Measurements from ENCODE around the gene CREBBP. TPM values are rescaled to one million over a fixed set of nuclear protein-coding genes. Genes with fewer than 3 reads are reported as not detected.

CREBBP gene
- total RNA-seq, 1 experiment from 2014 or later = 23.3 TPM

DNA sequence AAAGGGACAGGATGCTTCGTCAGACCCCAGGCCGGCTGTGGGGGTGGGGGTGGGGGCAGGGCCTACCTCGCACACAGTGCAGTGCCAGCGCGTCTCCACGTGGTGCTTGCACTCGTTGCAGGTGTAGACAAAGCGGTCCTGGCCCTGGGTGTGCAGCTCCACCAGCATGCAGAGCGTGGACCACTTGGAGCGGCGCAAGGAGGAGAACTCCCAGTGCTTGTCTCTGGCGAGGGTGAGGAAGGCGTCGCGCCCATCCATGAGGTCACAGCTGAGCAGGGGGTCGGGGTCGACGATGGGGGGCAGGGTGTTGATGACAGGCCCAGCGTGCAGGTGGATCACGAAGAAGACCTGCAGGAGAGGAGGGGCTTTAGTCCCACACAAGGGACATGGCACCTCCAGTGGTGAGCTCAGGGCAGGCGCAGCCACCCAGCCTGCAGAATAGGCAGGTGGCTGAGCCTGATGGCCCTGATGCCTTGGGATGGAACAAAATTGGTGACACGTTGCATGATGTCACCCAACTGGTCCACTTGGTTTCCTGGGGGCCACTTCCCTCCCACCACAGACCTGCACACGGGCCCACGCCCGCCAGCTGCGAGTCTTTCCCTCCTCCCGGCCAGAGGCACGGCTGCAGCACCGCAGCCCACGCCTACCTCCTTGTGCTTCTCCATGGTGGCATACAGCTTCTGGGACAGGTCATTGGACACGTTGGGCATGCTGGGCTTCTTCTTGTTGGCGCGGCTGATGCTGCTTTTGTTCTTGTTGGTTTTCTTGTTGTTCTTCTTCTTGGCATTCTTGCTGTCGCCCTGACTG, 149.2 kb downstream of the CREBBP start:
- peaks cover 52% of the 10 kb centered on the region for H3K36me3 ChIP-seq
- no peaks in the 10 kb centered on the region for H3K9me3 ChIP-seq (replicated peaks)
- no peaks in the 10 kb centered on the region for H3K27me3 ChIP-seq
- H3K4me1 ChIP-seq = no peaks in the 10 kb centered on the region
- no peak overlapping the region for H3K4me3 ChIP-seq
- DNase-seq = no peak
- H3K27ac ChIP-seq = no peak overlapping the region

DNA sequence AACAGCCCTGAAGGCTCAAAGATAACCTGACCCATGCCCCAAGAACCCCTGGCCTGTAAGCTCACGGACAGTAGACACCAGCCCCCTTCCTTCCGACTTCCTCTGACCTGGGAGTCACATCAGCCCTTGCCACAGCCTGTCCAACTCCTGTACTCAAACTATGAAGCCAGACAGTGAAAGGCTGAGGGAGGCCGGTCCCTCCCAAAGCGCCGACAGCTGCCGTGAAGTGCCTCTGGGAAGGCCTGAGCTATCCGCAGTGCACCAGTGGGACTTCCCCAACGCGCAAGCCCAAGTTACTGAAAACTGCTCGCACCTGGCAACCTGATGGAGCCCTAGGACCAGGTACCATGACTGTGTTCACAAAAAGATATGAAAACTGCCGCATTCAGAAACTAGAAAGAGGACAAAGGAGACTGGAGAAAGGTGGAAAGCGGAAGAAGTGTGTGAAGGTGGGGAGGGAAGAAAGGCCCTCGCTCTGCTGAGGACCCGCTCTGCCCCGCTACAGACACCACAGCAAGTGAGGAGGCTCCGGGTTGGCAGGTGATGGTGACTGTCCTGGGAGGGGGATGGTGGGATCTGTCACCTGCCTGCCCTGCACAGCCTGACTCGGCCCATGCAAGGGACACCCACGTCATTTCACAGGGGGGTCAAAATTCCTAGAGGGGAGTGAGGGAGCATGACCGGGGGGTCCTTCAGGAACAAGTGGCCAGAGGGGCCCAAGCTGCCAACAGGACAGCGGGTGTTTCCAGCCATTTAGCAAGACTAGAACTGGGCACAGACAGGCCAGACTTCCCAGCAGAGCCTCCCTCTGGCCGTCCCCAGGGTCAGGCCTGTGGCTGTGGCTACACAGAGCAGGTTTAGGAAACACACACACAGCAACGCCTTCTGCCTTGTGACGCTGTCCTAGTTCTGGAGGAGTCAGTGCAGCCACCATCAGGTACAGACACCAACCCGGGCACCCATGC, 150.1 kb downstream of the CREBBP start:
- Histone ChIP-seq H3K4me3 (no peak overlapping the region), H3K9me3 (replicated peaks) (no peaks in the 10 kb centered on the region), H3K27me3 (no peaks in the 10 kb centered on the region), H3K27ac (no peak overlapping the region), H3K36me3 (peaks cover 43% of the 10 kb centered on the region), H3K4me1 (no peaks in the 10 kb centered on the region)
- no peak for DNase-seq

DNA sequence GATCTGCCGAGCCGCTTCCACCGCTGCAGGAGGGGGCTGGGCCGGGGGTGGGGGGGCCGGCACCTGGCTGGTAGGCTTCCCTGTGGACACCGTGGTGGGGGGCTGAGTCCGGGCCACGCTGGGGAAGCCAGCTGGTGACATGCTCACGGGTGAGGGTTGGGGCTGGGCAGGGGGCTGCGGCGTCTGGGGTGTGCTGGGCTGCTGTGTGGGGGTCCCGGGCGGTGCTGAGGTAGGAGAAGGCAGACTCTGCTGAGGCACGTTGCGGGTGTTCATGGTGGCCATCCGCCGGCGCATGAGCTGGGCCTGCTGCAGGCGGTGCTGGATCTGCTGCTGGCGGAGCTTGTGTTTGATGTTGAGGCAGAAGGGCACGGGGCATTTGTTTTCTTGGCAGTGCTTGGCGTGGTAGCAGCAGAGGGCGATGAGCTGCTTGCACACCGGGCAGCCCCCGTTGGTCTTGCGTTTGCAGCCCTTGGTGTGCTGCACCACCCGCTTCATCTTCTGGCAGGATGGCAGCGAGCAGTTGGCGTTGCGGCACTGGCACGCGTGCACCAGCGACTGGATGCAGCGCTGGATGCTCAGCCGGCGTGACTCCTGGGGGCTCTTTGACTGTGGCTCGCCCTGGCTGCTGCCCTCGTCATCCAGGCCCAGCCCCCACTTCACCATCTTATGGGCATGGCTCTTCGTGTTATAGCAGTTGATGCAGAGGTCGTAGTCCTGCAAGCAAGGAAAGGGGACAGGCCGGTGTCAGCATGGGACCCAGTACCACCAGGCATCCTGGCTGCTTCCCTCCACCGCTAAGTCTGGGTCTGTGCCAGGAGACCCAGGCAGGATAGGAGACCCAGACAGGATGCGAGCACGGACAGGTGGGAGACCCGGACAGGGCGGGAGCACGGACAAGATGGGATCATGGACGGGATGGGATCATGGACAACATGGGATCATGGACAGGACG, 151.1 kb downstream of the CREBBP start:
- H3K27me3 ChIP-seq = no peaks in the 10 kb centered on the region
- no peaks in the 10 kb centered on the region for H3K9me3 ChIP-seq (replicated peaks)
- H3K4me3 ChIP-seq = no peak overlapping the region
- no peak for DNase-seq
- H3K36me3 ChIP-seq = peaks cover 33% of the 10 kb centered on the region
- H3K4me1 ChIP-seq = no peaks in the 10 kb centered on the region
- H3K27ac ChIP-seq = no peak overlapping the region

DNA sequence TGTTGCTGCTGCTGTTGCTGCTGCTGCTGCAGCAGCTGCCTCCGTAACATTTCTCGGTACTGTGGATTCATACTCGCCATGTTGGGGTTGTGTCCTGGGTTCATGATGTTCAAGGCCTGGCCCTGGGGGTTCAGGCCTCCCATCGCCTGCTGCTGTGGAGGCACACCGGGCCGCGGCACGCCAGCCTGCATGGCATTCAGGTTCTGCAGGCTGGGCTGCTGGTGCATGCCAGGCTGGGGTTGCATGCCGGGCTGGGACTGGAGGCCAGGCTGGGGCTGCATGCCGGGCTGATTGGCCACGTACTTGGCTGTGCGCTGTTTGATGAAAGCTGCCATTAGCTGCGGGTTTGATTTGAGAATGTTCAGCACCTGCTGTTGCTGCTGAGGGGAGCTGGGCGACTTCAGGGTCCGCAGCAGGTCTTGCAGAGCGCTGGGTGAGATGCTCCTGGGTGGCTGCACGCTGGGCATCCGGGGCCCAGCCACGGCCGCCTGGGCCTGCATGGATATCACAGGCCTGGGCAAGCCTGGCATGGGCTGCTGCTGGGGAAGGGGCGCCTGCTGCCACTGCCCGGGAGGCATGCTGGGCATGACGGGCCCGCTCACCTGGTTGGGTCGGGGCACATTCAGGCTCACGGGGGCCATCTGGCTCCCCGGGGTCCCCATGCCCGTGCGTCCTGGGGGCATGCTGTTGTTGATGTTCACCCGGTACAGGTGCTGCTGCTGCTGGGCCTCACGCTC, 151.9 kb downstream of the CREBBP start:
- no peaks in the 10 kb centered on the region for H3K4me1 ChIP-seq
- H3K27ac ChIP-seq = no peak overlapping the region
- DNase-seq = no peak
- H3K36me3 ChIP-seq = peaks cover 24% of the 10 kb centered on the region
- no peak overlapping the region for H3K4me3 ChIP-seq
- no peaks in the 10 kb centered on the region for H3K9me3 ChIP-seq (replicated peaks)
- H3K27me3 ChIP-seq = no peaks in the 10 kb centered on the region

DNA sequence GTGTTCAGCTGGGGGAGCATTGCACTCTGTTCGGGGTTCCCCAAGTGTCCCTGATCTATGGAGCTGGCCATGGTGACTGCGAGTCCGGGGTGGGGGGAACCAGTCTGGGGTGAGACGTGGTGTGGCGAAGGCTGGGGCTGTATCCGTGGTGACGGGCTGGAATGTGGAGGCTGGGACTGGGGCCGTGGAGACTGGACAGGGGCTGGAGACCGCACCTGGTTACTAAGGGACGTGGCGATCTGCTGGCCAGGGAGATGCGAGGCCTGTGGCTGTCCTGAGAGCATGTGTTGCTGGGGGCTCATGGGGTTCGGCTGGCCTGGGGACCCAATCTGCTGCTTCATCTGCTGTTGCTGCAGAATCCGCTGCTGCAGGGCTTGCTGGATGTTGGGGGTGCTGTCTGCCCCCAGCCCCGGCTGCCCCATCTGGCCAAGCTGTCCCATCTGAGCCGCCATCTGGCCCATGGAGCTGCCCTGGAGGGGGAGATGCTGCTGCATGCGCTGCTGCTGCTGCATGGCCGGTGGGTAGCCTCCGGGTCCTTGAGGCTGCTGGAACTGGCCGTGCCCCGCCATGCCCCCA, 152.6 kb downstream of the CREBBP start:
- peaks cover 24% of the 10 kb centered on the region for H3K36me3 ChIP-seq
- no peaks in the 10 kb centered on the region for H3K9me3 ChIP-seq (replicated peaks)
- H3K27ac ChIP-seq = no peak overlapping the region
- H3K4me1 ChIP-seq = no peaks in the 10 kb centered on the region
- no peak overlapping the region for H3K4me3 ChIP-seq
- DNase-seq = no peak
- H3K27me3 ChIP-seq = no peaks in the 10 kb centered on the region

DNA sequence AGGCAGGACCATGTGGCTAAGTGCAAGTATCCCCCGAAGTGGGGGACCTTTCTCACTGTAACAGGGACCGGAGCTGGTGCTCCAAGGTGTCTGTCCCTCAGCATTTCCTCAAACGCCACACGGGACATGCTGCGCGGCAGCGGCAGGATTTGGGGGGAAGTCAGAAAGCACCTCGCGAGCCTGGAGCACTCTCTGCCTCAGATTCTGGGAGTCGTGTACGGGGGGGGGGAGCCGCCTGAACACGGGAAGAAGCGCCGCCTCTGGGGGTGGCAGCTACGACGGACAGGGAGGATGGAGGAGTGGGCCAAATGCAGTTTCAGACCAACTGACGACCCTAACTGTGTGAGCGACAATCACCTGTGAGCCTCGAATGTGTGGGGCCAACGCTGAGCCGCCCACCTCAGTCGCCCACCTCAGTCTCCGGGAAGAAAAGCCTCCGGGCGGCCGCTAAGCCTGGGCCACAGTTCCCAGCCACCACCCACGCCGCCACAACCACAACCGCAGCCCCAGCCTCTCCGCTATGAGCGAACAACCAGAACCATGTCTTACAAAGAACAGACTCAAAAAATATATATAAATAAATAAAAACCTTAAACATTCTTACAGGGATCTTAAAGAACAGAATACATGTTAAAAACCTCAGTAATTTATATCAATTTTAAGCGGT, 154.4 kb downstream of the CREBBP start:
- Histone ChIP-seq H3K4me3 (no peak overlapping the region), H3K36me3 (peaks cover 17% of the 10 kb centered on the region), H3K9me3 (replicated peaks) (no peaks in the 10 kb centered on the region), H3K4me1 (no peaks in the 10 kb centered on the region), H3K27me3 (no peaks in the 10 kb centered on the region), H3K27ac (no peak overlapping the region)
- no peak for DNase-seq

DNA sequence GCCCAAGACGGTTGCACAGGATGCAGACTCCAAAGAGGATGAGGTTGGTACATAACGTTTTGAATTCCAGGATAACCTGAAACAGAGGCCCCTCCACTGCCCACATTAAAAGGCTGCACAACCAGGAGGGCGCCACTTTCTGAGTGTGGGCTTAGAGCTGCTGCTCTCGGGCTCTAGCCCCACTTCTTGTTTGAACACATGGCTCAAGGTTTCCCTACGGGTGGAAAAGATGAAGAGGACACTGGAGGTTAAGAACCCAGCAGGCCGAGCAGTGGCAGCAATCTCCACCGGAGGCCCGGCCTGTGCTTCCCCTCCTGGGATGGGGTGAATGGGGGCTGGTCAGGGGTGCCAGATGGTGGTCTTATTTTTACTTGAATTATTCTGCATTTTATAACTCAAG, 155.2 kb downstream of the CREBBP start:
- H3K27ac ChIP-seq = no peak overlapping the region
- DNase-seq = no peak
- H3K27me3 ChIP-seq = no peaks in the 10 kb centered on the region

DNA sequence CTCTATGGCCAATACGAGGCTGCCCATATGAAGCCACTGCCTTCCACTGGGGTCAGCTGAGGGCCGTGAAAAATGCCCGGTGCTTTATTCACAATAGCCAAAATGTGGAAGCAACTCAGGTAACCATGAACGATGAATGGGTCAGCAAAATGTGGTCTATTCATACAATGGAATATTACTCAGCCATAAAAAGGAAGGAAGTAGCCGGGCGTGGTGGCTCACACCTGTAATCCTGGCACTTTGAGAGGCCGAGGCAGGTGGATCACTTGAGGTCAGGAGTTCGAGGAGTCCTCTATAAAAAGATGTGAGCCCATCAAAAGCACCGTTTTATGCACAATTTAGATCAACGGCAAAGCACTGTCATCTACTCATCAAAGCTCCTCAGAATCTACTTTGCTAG, 158.0 kb downstream of the CREBBP start:
- no peak overlapping the region for H3K4me3 ChIP-seq
- no peaks in the 10 kb centered on the region for H3K4me1 ChIP-seq
- no peak for DNase-seq
- no peak overlapping the region for H3K27ac ChIP-seq
- peaks cover under 1% of the 10 kb centered on the region for H3K36me3 ChIP-seq
- H3K27me3 ChIP-seq = no peaks in the 10 kb centered on the region
- H3K9me3 ChIP-seq (replicated peaks) = no peaks in the 10 kb centered on the region

More for the DNA sequence above, 155.2 kb downstream of the CREBBP start:
- Histone ChIP-seq H3K4me1 (no peaks in the 10 kb centered on the region), H3K4me3 (no peak overlapping the region), H3K36me3 (peaks cover 17% of the 10 kb centered on the region), H3K9me3 (replicated peaks) (no peaks in the 10 kb centered on the region)

DNA sequence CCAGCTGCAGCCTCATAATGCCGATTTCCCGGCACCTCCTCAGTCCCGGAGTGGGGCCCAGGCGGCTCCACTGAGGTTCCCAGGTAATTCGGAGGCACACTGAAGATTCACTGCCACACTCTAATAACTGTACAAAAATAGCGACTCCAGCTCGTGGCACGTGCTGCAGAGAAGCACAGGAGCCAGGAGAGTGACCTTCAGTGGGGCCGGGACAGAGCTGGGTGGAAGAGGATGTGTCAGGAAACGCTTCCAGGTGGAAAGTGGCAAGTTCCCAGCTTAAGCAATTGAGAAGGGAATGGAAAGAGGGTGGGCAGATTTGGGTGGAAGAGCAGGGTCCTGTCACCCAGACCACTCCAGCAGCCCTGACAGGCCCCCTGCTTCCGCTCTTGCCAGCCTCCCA, 160.1 kb downstream of the CREBBP start:
- no peak overlapping the region for H3K27ac ChIP-seq
- H3K4me3 ChIP-seq = no peak overlapping the region
- no peaks in the 10 kb centered on the region for H3K27me3 ChIP-seq
- H3K9me3 ChIP-seq (replicated peaks) = no peaks in the 10 kb centered on the region
- no peaks in the 10 kb centered on the region for H3K4me1 ChIP-seq
- DNase-seq = no peak
- no peaks in the 10 kb centered on the region for H3K36me3 ChIP-seq

DNA sequence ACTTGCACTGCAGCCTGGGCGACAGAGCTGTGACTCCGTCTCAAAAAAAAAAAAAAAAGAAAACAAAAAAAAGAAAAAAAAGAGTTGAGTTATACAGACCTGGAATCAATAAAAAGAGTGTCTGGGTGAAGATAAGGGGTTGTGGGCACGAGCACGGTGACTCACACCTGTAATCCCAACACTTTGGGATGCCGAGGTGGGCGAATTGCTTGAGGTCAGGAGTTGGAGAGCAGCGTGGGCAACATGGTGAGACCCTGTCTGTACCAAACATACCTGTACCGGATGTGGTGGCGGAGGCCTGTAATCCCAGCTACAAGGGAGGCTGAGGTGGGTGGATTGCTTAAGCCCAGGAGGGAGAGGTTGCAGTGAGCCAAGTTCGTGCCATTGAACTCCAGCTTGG, 161.9 kb downstream of the CREBBP start:
- Histone ChIP-seq H3K9me3 (replicated peaks) (no peaks in the 10 kb centered on the region), H3K36me3 (no peaks in the 10 kb centered on the region), H3K4me1 (no peaks in the 10 kb centered on the region), H3K27me3 (no peaks in the 10 kb centered on the region), H3K27ac (no peak overlapping the region), H3K4me3 (no peak overlapping the region)
- no peak for DNase-seq

DNA sequence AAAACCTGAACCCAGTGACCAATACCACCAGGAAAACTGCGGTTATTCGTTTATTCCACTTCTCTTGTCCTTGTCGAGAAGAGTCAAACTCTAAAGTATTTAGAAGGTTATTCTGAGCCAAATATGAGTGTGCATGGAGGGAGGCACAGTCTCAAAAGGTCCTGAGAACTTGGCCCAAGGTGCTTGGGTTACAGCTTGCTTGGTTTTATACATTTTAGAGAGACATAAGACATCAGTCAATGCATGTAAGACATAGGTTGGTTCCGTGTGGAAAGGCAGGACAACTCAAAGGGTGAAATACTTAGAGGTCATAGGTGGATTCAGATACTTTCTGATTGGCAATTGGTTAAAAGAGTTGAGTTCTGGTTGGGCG, 162.5 kb downstream of the CREBBP start:
- no peaks in the 10 kb centered on the region for H3K4me1 ChIP-seq
- H3K4me3 ChIP-seq = peak overlapping the region; percentile 74
- peak overlapping the region; percentile 87 for H3K27ac ChIP-seq
- no peak for DNase-seq
- H3K36me3 ChIP-seq = no peaks in the 10 kb centered on the region
- H3K9me3 ChIP-seq (replicated peaks) = no peaks in the 10 kb centered on the region
- no peaks in the 10 kb centered on the region for H3K27me3 ChIP-seq

DNA sequence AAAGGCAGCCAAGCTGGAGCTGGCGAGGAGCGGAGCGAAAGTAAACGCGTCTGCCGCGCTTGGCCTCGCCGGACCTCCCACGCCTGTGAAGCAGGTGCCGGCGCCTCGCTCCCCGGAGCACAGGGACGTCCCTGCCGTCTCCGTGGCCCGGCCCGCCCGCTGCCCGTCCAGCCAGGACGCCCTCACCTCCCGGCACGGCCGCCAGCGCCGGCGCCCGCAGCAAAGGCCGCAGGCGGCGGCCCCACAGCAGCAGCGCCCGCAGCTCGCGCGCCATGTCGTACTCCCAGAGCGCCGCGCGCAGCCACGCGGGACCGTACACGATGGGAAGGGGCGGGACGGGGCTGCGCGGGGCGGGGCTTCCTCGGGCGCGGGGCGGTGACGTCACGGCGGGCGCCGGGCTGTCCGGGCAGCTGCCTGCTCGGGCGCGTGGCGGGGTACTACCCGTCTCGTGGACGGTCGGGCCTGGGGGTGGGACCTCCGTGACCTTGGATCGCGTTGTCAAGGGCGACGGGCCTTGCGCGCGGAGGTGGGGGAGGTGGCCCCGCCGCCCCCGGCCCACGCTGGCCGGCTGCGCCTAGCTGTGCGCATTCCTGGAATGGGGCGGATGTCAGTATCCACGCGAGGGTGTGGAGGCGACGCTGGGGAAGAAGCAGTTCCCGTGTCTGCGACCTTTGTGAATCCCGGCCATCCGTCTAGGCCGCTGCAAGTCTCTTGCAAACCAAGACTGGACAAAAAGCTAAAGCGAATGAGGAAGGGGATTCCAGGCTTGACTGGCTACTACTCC, 163.1 kb downstream of the CREBBP start, which contains the start of gene TRAP1:
TRAP1 (minus strand) TSS at position 290 of the 784 bp plus-strand sequence; CDS start at position 274, 16 bp downstream.
- Histone ChIP-seq H3K27me3 (no peaks in the 10 kb centered on the region), H3K4me3 (peak within 1 kb of the TSS; percentile 74), H3K27ac (peak within 1 kb of the TSS; percentile 87), H3K9me3 (replicated peaks) (no peaks in the 10 kb centered on the region), H3K36me3 (no peaks in the 10 kb centered on the region), H3K4me1 (no peaks in the 10 kb centered on the region)
- DNase-seq = peak; percentile 85 to 87
